Activated T-cell treated with anti-CD3 and anti-CD28 coated beads for 1 hour (primary cell): Measurements from ENCODE around the gene SLC2A1.
"Not testable (repeated sequence)": the region's sequence is repeated elsewhere in the genome, so short reads cannot be mapped to it uniquely, and the experiment has no call there.

Experiments used
- DNase-seq: peaks from one replicate; pipeline ENCODE4 v3.0.0-alpha.2; 2020; ENCODE audit warnings: low read depth

SLC2A1 gene

DNA sequence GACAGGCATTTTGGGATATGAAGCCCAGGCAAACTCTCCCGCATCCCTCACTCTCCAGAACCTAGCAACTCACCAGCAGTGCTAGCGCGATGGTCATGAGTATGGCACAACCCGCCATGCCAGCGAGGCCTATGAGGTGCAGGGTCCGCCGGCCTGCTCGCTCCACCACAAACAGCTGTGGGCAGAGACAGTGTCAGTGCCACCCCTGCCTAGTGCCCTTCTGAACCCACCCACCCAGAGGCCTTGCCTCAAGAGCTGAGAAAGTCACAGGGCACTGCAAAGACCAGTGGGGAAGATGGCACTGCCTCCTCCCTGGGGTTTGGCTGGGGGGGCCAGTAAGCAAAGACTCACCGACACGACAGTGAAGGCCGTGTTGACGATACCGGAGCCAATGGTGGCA lies 29.8 kb downstream of the SLC2A1 start:
- no peak for DNase-seq

DNA sequence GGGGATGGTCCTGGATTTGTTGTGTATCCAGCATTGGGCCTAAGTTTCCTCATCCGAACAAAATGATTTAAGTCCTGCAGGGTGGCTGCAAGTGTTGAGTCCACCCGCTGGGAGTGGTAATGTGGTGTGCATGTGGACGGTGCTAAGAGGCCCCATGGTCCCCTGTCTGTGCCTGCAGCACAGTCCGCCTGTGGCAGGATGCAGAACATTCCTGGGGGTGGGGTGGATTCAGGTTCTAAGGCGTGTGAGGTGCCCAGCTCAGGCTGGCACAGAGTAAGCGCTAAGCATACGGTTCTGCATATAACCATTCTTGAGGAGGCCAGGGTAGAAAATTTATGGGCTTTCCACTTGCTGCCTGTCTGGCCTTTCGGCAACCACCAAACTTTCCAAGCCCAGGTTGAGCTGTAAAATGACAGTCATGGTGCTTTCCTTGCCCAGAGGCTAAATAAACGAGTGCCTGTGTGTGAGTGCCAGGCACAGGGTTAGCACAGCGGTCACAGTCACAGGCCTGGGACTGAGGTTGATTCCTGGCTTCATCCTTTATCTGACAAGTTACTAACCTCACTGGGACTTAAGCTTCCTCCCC lies 30.7 kb downstream of the SLC2A1 start:
- DNase-seq, result no peak

DNA sequence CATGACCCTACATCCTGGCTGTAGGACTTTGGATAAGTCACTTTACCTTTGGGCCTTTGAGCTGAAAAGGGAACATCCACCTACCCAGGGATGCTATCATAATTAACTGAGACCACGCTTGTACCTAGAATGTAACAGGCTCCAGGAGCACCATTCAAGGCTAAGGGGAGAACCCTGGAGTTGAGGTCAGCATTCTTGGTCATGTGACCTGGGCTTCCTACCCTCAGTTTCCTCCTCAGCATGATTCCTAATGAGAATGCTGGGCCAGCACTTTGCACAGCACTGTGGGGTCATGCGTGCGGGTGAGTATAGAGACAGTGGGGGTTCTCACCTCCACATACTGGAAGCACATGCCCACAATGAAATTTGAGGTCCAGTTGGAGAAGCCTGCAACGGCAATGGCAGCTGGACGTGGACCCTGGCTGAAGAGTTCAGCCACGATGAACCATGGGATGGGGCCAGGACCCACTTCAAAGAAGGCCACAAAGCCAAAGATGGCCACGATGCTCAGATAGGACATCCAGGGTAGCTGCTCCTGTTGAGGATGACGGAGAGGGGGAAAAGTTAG lies 31.3 kb downstream of the SLC2A1 start:
- no peak for DNase-seq

DNA sequence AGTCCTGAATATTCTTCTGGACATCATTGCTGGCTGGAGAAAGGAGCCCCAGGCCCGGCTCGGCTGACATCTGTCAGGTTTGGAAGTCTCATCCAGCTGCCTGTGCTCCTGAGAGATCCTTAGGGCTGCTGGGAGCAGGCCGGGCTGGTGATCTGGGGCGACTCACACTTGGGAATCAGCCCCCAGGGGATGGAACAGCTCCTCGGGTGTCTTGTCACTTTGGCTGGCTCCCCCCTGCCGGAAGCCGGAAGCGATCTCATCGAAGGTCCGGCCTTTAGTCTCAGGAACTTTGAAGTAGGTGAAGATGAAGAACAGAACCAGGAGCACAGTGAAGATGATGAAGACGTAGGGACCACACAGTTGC lies 31.8 kb downstream of the SLC2A1 start:
- no peak for DNase-seq

DNA sequence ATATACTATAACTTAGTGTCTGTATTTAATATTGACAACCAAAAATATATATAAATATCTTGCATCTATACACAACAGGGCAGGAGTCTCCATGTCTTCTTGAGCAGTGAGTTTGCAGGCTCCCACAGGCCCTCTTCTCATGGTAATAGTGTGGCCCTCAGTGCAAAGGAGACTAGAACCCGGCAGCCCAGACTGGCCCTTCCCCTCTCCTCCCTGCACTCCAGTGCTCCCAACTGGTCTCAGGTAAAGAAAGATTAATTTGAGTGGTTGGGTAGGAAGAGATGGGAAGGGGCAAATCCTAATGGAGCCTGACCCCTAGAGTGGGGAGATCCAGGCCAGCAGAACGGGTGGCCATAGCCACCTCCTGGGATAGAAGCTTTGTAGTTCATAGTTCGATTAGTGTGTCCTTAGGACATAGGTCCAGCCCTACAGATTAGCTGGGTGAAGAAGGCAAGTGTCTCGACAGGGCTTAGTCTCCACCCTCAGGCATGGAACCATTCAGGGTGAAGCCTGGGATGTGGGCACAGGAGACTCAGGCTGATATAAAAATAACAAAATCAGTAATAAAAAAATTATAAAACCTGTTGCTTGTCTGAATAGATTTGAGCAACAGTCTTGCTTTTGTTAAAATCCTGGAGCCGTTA lies 32.3 kb downstream of the SLC2A1 start:
- DNase-seq, result no peak

DNA sequence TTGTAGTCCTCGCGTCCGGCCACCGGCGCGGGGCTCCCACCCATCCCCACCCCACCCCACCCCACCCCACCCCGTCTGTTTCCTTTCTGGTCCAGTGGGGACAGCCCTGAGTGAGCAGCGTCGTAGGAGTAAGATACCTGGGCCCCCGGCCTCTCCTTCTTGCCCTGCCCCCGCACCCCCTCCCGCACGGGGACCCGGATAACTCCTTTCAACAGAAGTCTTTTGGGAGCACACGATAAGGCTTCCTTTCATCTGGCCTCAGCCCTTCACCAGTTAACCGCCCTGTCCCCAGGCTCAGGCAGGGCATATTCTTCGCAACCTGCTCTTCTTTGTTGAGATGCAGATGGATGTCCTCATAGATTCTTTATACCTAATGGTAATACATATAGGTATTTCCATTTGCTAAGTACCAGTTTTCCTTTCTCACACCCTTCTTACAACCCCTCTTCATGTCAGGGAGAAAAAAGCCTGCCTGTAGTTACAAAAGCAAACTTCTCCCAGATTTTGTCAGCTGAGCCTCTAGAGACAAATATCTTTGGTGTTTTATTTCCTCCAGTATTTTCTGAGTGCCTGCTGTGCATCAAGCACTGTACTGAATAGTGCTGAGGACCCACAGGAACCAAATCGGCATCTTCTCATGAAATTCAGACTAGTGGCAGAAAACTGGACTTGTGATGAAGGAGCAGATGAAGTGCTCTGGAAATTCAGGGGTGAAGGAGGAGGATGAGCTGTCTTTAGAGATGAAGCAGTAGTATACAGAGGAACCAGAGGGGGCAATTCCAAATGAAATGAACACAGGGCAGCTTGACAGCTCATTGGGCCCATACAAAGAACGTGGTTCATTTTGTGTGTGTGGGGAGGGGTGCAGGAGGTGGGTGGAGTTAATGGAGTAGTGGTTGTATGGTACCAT lies 33.6 kb downstream of the SLC2A1 start:
- no peak for DNase-seq

DNA sequence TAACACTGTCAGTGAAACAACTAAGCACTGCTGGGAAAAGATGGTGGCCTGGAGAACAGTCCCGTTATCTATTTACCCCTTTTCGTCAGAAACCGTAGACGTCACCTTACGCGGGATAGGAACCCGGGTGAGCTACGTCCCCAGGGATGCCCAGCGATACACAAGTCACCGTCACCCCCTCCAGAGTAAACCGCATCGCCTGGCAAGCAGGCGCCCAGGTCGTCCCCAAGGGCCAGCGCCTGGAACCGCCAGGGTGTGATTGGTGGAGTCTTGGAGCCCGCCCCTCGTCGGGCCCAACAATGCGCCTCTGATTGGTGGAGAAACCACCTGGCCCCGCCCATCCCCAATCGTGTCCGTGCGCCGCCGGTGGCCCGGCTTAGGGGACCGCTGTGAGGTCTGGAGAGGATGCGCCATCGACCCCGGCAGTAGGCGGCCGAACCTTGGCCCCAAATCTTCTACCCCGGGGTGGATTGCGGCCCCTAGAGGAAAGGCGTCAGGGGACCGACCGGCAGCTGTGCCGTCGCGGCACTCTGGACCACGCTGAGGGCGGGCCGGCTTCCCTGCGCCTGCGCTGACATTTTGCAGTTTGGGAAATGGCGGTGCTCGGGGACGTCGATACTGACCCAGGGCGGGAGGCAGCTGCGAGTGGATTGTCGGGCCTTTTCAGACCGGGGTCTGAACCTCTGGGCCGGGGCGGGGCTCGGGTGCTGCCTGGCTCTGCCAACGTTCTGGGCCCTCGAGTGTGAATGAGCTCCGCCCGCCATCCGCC lies 34.4 kb downstream of the SLC2A1 start:
- DNase-seq, result peak; percentile 88

DNA sequence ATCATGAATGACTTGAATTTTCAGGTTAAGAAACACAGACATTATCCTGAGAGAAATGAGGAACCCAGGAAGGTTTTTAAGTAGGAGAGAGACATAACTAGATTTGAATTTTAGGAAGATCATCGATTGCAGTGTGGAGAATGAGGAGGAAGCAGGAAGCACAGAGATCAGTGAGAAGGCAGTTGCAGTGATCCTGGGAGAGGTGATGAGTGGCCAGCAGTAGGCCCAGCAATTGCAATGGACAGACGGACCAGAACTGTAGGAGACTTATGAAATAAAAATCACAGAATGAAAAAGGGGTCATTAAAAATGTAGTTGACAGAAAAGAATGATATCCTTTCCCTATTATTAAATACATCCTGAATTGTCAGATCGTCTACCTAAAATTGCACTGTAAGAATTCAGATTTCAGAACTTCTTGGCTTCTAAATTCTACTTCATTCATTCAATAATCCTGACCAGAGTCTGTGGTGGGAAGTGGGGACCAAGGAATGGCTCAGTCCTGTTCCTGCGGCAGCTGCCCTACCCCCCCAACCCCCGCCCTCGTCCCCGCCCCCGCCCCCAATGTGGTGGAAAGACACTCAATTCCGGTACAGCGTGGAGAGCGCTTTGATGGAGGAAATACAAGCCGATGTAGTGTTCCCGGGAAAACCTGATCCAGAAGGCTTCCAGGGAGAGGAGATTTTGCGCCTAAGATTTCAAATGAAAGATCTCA lies 35.1 kb downstream of the SLC2A1 start:
- DNase-seq, result no peak

DNA sequence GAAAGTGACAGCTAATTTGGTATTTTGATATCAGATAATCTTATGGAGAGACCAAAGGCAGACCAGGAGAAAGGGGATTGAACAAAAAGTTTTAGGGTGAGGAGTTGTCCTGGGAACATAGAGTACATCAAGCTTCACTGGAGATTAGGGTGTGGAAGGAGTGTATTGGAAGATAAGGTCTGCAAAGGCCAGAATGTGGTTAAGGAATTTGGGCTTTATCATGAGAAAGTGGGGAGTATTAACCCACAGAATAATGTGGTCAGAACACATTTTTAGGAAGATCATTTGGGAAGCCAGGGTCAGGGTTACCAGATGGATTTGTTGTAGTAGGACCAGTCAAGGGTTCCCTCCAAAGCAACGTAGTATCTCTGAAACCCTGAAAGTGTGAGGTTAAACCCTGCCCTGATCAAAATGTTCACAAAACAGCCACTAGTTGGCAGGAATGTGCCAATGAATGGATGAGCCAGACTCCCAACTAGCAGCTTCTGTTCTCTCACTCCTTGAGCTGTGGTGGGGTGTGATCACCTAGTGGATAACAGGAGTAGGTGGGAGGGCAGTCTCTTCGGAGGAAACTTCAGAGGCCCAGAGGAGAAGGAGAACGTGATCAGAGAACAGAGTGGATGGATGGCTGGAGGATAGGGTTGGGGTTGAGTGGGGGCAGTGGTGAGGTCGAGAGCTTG lies 35.8 kb downstream of the SLC2A1 start:
- no peak for DNase-seq

DNA sequence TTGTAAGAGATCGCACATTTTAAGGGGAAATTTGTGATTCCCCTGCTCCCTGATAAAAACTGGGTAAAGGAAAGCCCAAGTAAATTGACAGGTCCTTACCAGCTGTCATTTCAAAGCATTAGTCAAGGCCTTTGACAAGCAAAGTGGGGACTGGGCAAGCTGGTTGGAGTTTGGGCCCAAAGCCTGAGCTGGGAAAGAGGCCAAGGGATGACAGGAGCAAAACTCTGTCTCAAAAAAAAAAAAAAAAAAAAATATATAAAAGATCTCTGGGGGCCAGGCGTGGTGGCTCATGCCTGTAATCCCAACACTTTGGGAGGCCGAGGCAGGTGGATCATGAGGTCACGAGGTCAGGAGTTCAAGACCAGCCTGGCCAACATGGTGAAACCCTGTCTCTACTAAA lies 36.9 kb downstream of the SLC2A1 start:
- no peak for DNase-seq

DNA sequence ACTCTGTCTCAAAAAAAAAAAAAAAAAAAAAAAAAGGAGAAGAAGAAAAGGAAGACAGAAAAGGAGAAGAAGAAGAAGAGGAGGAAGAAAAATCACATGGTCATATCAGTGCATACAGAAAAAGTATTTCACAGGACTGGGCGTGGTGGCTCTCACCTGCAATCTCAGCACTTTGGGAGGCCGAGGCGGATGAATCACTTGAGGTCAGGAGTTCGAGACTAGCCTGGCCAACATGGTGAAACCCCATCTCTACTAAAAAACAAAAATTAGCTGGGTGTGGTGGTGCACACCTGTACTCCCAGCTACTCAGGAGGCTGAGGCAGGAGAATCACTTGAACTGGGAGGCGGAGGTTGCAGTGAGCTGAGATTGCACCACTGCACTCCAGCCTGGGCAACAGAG lies 39.0 kb downstream of the SLC2A1 start:
- DNase-seq, result not testable (repeated sequence)

DNA sequence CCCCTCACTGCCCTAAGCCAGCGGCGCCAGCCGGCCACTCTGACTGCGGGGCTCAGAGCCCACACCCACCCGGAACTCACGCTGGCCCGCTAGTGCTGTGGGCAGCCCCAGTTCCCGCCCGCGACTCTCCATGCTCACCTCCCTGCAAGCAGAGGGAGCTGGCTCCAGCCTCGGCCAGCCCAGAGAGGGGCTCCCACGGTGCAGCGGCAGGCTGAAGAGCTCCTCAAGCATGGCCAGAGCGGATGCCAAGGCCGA lies 41.5 kb downstream of the SLC2A1 start:
- no peak for DNase-seq

DNA sequence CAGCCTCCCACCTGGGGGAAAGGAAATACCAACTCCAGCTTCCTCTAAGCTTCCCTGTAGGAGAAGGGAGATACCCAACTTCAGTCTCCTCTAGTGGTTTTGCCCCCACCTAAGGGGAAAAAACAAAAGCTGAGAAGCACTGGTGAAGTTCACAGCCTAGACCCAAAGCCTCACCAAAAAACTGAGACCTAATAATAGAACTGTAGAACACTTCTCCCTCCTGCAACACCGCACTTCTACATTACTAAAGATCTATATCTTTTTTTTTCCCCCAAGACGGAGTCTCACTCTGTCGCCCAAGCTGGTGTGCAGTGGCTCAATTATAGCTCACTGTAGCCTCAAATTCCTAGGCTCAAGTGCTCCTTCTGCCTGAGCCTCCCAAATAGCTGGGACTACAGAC lies 43.2 kb downstream of the SLC2A1 start:
- DNase-seq, result no peak

DNA sequence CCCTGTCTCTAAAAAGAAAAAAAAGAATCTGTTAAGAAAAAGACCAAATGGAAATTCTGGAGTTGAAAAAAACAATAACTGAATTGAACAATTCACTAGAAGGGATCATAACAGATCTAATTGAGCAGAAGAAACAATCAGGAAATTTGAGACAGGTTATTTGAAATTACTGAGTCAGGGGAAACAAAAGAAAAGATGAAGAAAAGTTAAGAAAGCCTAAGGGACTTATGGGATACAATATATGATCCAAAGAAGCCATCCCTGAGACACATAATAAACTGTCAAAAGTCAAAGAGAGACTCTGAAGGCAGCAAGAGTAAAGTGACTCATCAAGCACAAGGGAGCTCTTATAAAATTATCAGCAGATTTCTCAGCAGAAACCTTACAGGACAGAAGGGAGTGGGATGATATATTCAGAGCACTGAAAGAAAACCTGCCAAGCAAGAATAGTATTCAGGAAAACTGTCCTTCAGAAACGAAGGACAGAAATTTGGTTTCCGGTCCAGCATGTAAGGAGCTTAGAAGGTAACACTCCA lies 44.5 kb downstream of the SLC2A1 start:
- no peak for DNase-seq

DNA sequence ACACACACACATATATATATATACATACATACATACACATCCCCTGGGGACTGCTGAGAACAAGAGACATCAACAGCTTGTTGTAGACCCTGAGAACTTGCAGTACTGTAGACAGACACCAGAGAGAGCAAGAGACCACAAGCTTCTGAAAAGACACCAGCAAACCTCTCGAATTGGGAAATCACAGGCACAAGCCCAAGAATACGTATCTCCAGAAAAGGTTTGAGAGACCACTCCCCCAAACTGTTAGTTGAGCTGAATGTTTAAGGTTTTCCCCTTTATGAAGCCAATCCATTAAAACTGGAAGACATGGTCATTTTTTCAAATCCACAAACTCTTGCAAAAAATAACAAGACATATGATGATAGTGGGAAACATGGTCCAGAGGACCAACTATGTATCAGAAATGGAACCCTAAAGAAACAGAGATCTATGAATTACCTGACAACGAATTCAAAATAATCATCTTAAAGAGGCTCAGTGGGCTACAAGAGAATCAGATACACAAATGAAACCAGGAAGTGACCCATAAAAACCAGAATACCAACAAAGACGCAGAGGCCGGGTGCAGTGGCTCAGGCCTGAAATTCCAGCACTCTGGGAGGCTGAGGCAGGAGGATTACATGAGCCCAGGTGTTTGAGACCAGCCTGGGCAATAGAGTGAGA lies 45.1 kb downstream of the SLC2A1 start:
- DNase-seq, result no peak

DNA sequence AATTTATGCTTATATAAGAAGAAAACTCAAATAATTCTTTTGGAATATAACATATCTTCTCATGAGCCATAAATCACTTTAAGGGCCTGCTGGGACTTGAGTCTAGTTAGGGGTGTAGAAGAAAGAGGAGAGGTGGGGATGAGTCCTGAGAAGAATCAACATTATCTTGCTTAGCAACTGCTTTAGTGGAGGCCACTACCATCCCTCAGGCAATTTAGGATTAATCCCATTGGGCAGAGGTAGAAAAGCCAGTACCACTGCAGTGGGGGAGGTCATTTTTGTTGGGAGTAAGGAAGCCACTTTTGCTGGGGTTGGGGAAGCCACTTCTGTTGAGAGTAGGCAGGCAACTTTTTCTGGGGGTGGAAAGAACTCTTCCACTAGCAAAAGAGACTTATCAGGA lies 47.7 kb downstream of the SLC2A1 start:
- DNase-seq, result no peak

DNA sequence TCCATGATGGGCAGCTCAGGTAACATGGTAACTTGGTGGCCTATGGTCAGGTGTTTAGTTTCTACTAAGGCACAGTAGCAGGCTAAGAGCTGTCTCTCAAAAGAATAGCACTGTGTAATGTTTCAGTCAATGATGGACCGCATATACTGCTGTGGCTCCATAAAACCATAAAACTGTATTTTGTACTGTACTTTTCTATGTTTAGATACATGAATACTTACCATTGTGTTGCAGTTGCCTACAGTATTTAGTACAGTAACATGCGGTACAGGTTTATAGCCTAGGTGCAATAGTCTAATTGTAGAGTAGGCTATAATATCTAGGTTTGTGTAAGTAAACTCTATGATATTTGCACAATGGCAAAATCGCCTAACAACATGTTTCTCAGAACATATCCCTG lies 50.6 kb downstream of the SLC2A1 start:
- no peak for DNase-seq

DNA sequence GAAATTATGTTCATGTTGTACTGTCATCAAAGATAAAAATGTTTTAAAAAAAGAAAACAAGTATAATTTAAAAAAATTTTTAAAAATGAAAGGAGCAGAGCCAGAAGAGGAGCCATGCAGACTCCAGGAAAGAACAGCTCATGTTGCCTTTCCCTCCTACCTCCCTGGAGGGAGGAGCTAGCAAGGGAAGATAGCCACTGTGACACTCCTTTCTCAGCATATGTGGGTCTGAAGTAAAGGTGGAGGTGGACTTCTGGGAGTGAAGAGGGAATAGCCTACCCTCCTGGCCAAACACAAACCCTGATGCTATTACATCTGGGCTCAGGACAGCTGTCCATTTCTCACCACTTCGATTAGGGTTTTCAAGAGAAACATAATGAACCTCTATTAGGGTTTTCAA lies 54.2 kb downstream of the SLC2A1 start:
- DNase-seq, result no peak

DNA sequence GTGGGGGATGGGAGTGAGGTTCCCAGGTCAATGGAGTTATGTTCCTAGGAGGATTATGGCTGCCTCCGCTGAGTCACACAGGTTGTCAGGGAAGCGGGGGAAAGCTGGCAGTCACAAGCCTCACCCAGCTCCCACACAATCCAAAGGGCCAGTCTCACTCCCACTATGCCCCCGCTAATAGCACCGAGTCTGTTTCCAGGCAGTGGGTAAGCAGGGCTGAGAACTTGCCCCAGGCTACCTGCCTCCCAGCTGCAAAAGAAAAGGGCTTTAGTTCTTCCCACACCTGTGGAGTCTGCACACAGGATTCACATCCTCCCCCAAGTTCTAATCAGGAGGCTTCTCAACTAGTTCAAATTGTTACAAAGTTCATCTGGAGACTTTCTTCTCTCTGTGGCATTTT lies 58.7 kb downstream of the SLC2A1 start:
- not testable (repeated sequence) for DNase-seq

DNA sequence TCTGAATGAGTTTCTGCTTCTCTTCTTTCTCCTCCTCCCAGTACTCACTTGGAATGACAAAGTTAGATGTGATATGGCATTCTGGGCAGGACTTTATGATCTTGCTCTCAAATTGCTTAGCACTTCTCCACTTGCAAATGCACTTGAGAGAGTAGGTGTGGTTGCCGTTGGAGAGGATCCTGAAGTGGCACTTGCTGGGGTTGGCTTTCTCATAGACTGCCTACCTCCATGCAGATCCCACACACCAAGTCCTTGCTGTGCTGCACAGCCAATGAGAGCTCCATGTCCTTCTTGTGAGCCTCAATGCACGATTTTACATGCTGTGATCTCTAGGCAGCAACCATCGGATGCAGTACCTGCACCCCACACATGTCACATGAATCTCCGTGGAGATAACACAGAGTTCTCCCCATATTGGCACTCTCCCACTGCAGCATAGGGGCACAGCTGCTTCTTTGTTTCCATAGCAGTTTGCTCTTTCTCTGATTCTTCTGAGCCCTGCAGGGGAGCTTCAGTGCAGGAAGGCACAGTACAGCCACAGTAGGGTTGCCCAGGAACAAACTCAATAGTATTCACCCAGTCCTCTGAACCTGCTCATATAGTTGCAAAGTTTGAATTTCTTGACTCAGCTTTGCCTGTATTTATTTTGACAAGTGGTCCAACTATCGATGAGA lies 67.1 kb downstream of the SLC2A1 start:
- no peak for DNase-seq
